Breast epithelium (tissue), 3 donors: ENCODE measurements around the gene CELF1.

Experiments
- CTCF ChIP-seq, 3 donors: fragments of 450-650 bp; IDR thresholded peaks; one replicate each; pipeline ENCODE4 v1.5.1; 2016 to 2017; ENCODE audit warnings: antibody characterized with exemption in 3 of 3, mild to moderate bottlenecking in 3 of 3, moderate library complexity in 3 of 3
- POLR2A ChIP-seq: fragments of 450-650 bp; IDR thresholded peaks from one replicate; pipeline ENCODE4 v1.6.1; 2016; ENCODE audit warnings: antibody characterized with exemption, mild to moderate bottlenecking, moderate library complexity
- POLR2AphosphoS5 ChIP-seq, 3 donors: sonication (generic); formaldehyde crosslinking; IDR thresholded peaks; one replicate each; pipeline ENCODE4 v1.6.1; 2017; ENCODE audit warnings: antibody characterized with exemption in 3 of 3

GRCh38 chr11:47483457-47483856 lies 69.5 kb downstream of the CELF1 start:
- no peak for TF ChIP-seq POLR2A
- TF ChIP-seq CTCF (IDR thresholded peaks at IDR 0.05): no peak
- no peak for TF ChIP-seq POLR2AphosphoS5 (IDR thresholded peaks at IDR 0.05)
